ENCODE results near the gene RFK.

RFK gene

DNA sequence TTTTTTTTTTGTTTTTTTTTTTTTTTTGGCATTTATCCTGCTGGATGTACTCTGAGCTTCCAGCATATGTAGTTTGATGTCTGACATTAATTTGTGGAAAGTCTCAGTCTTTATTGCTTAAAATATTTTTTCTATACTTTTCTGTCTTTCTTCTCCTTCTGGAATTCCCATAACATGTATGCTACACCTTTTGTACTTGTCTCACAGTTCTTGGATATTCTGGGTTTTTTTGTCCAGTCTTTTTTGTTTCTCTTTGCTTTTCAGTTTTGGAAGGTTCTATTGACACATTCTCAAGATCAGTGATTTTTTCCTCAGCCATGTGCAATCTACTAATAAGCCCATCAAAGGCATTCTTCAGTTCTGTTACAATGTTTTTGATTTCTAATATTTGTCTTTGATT is 19.4 kb upstream of the RFK start:
- DNase-seq (ENCODE audit: extremely low read depth in 1 of 2, low read depth in 1 of 2), result no peak

DNA sequence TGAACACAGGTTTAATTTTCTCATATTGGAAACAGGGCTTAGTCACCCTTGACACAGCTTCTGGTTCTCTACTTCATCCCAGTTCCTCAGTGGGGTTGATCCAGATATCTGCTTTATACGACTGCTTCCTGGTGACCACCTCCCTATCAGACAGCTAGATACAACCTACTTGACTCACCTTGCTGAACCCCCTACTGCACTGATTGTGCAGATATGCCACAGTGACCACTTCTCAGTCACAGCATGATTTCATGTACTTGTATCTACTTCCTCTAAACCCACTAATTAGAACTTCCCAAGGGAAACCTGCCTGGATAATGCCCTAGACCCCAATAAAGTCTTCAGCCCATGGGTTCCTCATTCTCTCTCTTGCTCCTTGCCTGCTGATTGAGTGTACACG is 18.4 kb upstream of the RFK start:
- DNase-seq (ENCODE audit: extremely low read depth in 1 of 2, low read depth in 1 of 2), result no peak

DNA sequence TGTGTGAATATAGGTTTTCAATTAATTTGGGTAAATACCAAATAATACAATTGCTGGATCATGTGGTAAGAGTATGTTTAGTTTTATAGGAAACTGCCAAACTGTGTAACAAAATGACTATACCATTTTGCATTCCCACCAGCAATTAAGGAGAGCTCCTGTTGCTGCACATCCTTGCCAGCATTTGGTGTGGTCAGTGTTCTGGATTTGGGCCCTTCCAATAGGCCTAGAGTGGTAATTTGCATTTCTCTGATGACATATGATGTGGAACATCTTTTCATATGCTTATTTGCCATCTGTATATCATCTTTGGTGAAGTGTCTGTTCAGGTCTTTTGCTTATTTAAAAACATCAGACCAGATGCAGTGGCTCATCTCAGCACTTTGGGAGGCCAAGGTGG is 11.6 kb upstream of the RFK start:
- no peak for DNase-seq (ENCODE audit: extremely low read depth in 1 of 2, low read depth in 1 of 2)

DNA sequence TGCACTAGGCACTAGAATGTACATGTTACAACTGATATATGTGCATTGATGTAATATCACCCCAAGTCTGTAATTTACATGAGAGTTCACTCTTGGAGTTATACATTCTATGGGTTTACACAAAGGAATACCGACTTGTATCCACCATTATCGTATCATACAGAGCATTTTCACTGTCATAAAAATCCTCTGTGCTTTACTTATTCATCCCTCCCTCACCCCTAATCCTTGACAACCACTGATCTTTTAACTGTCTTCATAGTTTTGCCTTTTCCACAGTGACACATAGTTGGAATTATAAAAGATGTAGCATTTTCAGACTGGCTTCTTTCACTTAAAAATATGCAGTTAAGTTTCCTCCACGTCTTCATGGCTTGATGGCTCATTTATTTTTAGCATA is 11.1 kb upstream of the RFK start:
- no peak for DNase-seq (ENCODE audit: extremely low read depth in 1 of 2, low read depth in 1 of 2)

DNA sequence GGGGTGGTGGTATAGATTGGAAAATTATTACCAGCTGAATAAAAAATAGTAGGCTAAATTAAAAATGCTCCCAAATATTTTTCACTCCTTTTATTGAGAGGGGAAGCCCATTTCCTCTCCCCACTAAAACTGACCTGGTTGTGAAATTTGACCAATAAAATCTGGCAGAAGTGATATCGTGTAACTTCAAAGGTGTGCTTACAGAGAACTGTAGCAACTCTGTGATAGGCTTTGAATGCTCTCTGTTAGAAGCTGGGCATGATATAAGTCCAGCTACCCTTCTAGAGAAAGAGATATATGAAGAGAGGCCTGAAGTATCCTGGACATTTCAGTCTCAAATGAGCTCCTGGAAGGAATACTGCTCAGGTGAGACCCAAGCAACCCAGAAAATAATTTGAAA is 10.2 kb upstream of the RFK start:
- no peak for DNase-seq (ENCODE audit: extremely low read depth in 1 of 2, low read depth in 1 of 2)

DNA sequence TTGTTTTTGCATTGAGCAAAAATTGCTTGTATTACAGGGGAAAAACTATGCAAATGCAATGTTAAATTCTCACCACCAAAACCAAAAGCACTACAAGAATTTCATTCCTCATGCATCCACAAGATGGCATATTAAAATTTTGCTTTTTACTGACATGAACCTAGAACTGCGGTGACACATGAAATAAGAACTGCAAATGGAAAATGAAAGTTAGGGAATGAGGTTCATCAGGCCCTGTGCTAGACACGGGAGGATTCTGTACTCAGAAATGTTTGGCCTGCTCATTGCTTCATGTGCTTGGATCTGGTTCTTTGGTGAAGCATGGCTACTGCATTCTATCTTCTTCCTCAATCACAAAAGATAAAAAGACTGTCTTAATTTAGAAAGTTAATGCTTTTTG is 9.1 kb upstream of the RFK start:
- DNase-seq (ENCODE audit: extremely low read depth in 1 of 2, low read depth in 1 of 2), result no peak

DNA sequence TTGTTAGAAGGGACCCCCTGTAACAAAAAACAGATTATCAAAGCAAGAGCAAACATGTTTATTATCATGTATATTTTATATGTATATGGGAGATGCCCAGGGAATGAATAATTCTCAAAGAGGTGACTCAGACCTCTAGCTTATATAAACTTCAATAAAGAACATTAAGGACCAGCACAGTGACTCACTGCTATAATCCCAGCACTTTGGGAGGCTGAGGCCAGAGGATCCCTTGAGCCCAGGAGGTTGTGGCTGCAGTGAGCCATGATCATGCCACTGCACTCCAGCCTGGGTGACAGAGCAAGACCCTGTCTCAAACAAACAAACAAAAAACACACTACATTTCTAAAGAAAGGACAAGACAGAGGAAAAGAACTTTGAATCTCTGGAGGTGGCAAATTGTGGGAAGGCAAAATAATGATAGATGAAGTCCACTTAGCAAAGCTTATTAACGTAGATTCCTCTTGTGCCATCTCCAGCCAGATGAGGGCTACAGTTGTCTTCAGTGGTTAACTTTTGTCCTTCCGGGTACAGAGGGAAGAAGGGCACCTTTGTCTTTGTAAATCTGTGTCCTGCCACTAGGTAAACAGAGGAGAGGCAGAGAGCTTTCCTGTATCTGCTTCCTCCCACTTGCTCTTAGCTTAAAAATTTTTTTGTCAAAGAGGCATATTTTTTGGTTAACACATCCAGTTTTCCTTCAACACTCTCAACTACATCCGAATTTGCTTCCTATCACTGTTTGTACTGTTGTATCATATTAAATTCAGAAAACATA is 7.5 kb upstream of the RFK start:
- DNase-seq (ENCODE audit: extremely low read depth in 1 of 2, low read depth in 1 of 2), result no peak

DNA sequence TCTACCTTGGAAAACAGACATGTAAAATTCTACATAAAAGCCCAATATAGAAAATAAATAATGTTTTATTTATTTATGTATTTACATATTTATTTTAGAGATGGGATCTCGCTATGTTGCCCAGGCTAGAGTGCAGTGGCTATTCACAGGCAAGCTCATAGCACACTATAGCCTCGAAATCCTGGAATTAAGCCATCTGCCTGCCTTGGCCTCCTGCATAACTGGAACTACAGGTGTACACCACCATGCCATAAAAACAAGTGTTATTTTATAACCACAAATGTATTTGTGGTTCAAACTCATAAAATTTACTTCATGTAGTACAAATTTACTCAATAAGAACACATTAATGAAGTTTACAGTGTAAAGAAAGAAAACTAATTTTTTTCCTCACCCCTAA is 7.0 kb upstream of the RFK start:
- DNase-seq (ENCODE audit: extremely low read depth in 1 of 2, low read depth in 1 of 2), result no peak

DNA sequence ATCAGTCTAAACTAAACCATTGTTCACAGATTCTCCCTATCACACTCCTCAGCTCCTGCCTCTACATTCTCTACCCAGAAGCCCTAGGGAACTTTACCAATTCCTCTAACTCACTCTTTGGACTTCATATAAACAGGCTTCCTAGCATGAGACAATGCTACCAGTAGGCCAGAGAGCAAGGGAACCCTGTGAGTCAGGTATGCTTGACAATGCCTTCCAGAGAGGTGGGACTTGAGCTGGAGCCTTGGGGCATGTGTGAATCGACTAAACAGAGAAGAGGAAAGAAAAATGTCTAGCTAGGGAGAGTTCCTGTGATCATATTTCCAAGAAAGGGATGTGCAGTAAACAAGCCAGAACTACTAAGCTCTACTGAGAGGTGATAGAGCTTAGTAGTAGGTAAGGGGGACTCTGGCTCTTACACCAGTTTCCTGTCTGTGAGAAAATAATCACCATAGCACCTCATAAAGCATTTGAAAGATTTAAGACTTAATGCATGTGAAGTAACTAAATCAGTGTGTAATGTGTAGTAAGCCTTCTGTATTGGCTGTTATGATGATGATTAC is 6.4 kb upstream of the RFK start:
- DNase-seq (ENCODE audit: extremely low read depth in 1 of 2, low read depth in 1 of 2), result no peak

DNA sequence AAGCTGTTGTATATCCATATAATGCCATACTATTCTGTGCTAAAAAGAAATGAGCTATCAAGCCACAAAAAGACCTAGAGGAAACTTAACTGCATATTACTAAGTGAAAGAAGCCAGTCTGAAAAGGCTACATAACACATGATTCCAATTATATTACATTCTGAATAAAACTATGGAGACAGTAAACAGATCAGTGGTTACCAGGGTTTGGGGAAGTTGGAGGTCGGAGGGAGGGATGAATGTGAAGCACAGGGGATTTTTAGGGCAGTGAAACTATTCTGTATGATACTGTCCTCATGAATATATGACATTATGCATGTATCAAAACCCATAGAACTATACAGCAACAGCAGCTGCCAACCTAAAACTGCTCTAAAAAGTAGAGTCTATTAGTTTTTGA is 5.6 kb upstream of the RFK start:
- no peak for DNase-seq (ENCODE audit: extremely low read depth in 1 of 2, low read depth in 1 of 2)

DNA sequence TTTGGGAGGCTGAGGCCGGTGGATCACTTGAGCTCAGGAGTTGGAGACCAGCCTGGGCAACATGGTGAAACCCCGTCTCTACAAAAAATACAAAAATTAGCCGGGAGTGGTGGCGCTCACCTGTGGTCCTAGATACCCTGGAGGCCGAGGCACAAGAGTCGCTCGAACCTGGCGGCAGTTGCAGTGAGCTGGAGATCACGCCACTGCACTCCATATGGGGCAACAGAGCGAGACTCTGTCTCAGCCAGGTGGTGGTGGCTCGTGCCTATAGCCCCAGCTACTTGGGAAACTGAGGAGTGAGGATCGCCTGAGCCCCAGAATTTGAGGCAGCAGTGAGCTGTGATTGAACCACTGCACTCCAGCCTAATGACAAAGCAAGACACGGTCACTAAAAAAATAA is 2.4 kb upstream of the RFK start:
- DNase-seq (ENCODE audit: extremely low read depth in 1 of 2, low read depth in 1 of 2), result no peak

DNA sequence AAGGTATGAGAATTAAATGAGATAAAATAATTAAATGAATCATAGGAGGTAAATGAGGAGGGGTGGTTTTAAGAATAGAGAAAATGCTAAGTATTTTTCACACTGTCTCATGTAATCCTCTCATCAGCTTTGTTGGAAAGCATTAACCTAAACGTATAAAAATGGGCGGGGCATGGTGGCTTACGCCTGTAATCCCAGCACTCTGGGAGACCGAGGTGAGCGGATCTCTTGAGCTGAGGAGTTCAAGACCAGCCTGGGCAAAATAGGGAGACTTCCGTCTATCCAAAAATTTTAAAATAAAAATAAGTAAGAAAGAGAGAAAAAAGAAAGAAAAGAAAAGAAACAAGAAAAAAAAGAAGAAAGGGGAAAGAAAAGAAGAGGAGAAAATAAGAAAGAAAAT is 1.9 kb upstream of the RFK start:
- DNase-seq (ENCODE audit: extremely low read depth in 1 of 2, low read depth in 1 of 2), result no peak

DNA sequence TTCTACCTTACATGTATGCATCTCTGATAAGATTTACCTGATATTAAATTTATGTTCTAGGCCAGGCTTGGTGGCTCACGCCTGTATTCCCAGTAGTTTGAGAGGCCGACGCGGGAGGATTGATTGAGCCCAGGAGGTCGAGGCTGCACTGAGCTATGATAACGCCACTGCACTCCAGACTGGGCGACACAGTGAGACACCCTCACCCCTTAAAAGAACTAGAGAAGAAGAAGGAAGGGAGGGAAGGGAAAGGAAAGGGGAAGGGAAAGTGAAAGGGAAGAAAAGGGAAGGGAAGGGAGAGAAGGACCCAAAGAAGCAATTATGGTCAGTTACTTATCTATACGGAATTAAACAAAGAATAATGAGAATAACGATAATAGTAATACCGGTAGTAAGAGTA is 1.2 kb upstream of the RFK start:
- no peak for DNase-seq (ENCODE audit: extremely low read depth in 1 of 2, low read depth in 1 of 2)

DNA sequence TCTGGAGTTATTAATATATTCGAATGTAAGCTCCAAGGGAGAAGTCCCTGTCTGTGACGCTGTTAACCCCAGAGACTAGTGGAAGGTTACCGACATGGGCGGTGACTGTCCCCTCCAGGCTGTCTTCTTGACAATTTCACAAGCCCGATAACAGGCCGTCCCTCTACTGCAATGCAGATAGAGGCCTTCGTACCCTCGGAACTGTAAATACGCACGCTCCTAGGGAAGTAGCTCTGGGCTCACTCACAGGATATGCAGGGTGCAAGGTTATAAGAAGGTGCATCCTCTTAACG is 680 bp upstream of the RFK start:
- peak in 1 of 2 donors; percentile 3 for DNase-seq (ENCODE audit: extremely low read depth in 1 of 2, low read depth in 1 of 2)

DNA sequence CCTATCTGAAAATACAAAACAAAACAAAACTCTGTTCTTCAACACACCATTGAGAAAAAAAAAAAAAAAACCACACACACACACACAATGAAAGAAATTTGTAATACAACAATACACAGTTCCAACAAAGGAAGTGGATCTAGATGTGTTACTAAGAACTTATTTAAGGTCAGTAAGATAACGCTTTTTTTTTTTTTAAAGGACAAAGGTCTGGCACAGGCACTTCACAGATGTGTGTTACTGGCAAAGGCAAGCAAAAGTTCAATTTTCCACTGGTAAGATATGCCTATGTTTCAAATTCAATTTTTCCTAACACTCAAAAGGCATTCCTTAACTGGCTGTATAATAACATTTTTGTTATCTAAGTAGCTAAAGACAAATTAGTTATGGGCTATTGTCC is 3.6 kb downstream of the RFK start:
- DNase-seq (ENCODE audit: extremely low read depth in 1 of 2, low read depth in 1 of 2), result no peak

DNA sequence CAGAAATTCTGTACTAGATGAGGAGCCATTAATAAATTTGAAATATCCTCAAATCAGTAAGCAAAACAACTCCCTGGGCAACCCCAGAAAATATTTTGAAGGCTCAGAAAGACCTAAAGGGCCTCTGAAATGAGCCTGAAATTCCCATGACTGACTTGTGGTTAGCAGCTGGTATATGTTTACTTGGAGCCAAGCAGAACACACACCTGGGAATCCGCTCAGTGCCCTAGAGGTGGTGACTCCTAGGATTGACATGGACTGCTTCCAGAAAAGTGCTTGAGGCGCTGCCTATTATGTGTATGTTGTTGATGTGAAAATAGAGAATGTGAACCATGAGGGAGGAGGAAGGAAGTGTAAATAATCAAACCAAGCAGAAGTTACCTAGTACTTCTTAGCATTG is 14.7 kb downstream of the RFK start:
- no peak for DNase-seq (ENCODE audit: extremely low read depth in 1 of 2, low read depth in 1 of 2)

DNA sequence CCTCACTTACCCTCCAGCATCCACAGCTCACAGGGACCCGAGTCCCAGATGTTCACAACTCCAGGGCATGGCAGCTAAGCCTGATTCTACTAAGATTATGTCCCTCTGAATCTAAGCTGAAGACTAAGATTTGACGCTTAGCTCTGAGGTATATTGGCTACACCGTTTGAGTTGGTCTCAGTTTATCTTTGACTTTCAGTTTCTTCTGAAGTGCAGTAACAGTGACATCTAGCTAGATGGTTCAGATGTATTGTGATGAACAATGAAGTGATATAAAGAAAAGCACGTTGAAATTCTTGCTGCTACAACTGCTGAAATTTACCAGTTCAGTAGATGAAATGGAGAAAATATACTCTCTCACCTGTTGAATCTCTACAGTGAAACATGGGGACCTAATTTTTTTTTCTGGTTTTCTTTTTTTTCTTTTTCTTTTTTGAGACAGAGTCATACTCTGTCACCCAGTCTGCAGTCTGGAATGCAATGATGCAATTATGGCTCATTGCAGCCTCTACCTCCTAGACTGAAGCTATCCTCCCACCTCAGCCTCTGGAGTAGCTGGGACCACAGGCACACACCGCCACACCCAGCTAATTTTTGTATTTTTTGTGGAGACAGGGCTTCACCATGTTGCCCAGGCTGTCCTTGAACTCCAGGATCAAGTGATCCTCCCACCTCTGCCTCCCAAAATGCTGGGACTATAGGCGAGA is 15.7 kb downstream of the RFK start:
- DNase-seq (ENCODE audit: extremely low read depth in 1 of 2, low read depth in 1 of 2), result no peak

DNA sequence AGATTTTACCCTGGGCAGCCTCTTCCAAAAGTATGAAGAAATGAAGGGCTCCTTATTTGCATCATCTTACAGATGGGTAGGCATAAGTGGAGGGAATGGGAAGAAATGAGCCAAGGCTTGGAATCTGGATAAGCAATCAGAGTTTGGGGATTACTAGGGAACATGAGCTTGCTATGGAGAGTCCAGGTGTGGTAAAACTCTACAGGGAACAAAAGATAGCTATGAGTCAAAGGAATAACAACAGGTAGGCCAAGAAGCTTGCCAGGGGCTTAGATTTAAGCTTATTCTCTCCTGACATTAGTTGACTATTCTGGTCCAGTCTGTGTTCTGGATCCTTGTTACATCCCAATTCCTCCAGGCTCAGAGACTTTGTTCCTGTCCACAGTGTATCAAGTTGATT is 16.4 kb downstream of the RFK start:
- DNase-seq (ENCODE audit: extremely low read depth in 1 of 2, low read depth in 1 of 2), result no peak

DNA sequence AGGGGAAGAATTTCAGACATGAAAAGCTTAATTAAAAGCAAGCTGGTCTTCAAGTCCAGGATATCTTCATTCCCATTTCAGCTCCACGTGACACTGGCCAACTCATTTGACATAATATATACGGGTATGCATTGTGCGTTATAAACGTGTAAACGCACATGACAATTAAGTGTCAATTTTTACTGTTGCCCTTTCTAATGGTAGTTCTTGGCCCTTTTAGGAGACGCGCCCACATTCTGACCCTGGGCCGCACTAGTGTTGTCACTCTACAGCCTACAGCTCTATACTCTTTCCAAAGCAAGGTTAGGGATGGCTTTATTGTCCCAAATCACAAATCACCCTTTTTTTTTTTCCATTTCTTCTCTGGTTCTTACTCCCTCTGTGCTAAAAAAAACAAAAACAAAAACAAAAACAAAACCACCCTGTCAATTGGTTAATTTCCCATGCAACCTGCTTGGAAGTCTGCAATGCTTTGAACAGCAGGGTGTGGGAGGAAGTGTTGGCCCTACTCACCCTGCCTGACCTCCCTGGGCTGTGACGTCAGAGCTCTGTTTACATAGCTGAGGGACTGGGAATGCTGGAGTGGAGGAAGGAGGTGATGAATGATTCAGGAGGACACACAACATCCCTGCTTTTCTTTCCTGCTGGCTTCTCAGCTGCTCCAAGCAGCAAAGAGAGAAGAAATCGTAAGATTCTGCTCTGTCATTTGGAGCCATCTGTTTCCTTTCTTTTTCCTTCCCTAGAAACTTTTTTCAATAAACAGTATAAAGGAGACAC is 19.3 kb downstream of the RFK start:
- DNase-seq (ENCODE audit: extremely low read depth in 1 of 2, low read depth in 1 of 2), result no peak

DNA sequence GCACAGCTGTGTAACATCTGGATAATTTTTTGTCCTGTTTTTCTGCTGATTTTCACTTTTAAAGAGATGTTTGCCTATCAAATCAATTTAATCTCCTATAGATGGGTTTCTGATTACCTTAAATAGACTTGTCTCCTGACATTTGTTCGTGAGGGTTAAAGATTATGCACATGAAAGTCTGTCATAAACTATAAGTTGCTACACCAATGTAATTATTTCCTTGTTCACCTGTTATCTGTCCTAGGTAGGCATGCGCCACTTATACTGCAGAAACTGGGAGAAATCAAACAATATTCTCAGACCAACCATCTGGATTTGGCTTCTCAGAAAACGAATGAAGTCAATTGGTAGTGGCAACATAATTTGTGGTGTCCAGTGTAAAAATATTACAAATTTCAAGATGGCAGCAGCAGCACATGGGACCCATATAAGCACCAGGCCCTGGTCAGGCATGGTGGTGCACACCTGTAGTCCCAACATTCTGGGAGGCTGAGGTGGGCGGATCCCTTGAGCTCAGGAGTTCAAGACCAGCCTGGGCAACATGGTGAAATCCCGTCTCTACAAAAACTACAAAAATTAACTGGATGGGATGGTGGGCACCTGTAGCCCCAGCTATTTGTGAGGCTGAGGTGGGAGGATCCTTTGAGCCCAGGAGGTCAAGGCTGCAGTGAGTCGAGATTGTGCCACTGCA is 20.3 kb downstream of the RFK start:
- no peak for DNase-seq (ENCODE audit: extremely low read depth in 1 of 2, low read depth in 1 of 2)

DNA sequence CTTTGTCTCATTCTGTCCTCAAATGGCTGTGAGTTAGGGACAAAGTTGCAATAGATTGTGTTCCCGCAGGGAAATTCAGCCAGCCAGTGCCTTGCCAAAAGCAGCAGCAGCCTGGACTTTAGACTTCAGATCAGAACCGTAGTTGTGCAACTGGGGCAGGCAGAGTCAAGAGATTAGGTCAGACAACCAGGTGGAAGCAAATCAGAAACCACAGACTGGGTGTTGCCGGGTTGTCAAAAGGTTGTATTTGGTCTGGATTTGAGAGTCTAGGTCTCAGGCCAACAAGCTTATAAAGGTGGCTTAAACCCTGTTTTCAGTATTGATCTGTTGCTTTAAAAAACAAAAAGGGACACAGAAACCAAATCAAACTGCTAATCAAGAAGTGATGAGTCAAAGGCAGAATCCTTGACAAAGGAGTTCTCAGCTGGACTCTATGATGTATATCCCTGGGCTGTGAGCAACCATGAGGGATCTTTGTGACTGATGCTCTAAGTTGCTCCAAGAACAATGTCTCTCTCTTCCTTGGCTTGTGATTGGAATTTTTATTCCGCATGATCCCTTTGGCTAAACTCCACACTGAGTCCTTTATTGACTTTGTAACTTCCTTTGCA is 20.9 kb downstream of the RFK start:
- DNase-seq (ENCODE audit: extremely low read depth in 1 of 2, low read depth in 1 of 2), result no peak
